ENCODE data around the gene DPP6.

GRCh38 chr7:154679379-154680053 is 627.3 kb downstream of the DPP6 start:
- TF ChIP-seq, protein P1, sequence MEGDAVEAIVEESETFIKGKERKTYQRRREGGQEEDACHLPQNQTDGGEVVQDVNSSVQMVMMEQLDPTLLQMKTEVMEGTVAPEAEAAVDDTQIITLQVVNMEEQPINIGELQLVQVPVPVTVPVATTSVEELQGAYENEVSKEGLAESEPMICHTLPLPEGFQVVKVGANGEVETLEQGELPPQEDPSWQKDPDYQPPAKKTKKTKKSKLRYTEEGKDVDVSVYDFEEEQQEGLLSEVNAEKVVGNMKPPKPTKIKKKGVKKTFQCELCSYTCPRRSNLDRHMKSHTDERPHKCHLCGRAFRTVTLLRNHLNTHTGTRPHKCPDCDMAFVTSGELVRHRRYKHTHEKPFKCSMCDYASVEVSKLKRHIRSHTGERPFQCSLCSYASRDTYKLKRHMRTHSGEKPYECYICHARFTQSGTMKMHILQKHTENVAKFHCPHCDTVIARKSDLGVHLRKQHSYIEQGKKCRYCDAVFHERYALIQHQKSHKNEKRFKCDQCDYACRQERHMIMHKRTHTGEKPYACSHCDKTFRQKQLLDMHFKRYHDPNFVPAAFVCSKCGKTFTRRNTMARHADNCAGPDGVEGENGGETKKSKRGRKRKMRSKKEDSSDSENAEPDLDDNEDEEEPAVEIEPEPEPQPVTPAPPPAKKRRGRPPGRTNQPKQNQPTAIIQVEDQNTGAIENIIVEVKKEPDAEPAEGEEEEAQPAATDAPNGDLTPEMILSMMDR (conservative IDR thresholded peaks at IDR 0.05; ENCODE audit: low read length) = no peak
- TF ChIP-seq EZH2phosphoT487 (IDR thresholded peaks at IDR 0.05; ENCODE audit: borderline replicate concordance) = no peak

All from Loucy (cell line).